HCT116 (cell line): ENCODE data around the gene KATNIP. TPM values are rescaled to one million over a fixed set of nuclear protein-coding genes. Genes with fewer than 3 reads are reported as not detected.

ENCODE experiments used
- ATAC-seq: fragments of 200-7000 bp; cut with Tn5 transposase; 2 replicates; pipeline ENCODE4 v1.9.1; 2020; ENCODE audit warnings: mild to moderate bottlenecking, moderate library complexity
- BruUV-seq: library from RNA; stranded (reverse); fragments of 400-500 nt; replicated peaks from 2 replicates; lab custom pipeline; 2021; lab: Mats Ljungman, UMichigan
- CTCF ChIA-PET: fragments of 300-600 bp; sonication (Branson Sonifier 250); formaldehyde crosslinking; loops from one replicate; lab custom pipeline; 2021; ENCODE audit warnings: antibody characterized with exemption; lab: Charles Lee
- POLR2A ChIA-PET: fragments of 300-600, 350-600 bp; sonication (Branson Sonifier 250); formaldehyde crosslinking; loops from one replicate; lab custom pipeline; 2021; ENCODE audit warnings: antibody characterized with exemption; lab: Charles Lee
- RAD21 ChIA-PET, 2 experiments: fragments of 300-600 bp; sonication (Branson Sonifier 250); formaldehyde crosslinking; loops; one replicate each; lab custom pipeline; 2023; ENCODE audit warnings: low total read pairs in 2 of 2; ENCODE audit not compliant: uncharacterized antibody in 2 of 2, unreplicated experiment in 2 of 2, low non-redundant PET in 1 of 2; lab: Charles Lee
- DNase-seq: peaks from one replicate; pipeline ENCODE4 v3.0.0-alpha.2; 2010; ENCODE audit warnings: low read depth, low spot score
- H2AFZ ChIP-seq: fragments of 200-600 bp; shearing (Covaris generic), sonication (generic); 2 replicates; pipeline ENCODE4 v1.6.1; 2017; ENCODE audit warnings: low read depth, mixed run types, mixed read lengths, antibody characterized with exemption, low read length; ENCODE audit not compliant: poor library complexity, severe bottlenecking
- H3K27ac ChIP-seq: 2 replicates; pipeline ENCODE4 v1.5.1; 2012; ENCODE audit warnings: low read depth, low read length
- H3K27me3 ChIP-seq: fragments of 200-600 bp; sonication (generic); 2 replicates; pipeline ENCODE4 v1.6.1; 2016; ENCODE audit warnings: mixed run types, low read length, mixed read lengths; ENCODE audit not compliant: insufficient read depth
- H3K36me3 ChIP-seq, 2 experiments: fragments of 200-500 bp in 1 of 2; fragments of 200-600 bp in 1 of 2; sonication (Bioruptor generic) in 1 of 2; sonication (generic) in 1 of 2; 2 replicates each; pipeline versions ENCODE4 v1.5.1 to v1.6.1; 2014 to 2016; ENCODE audit warnings: low read length in 2 of 2, inconsistent platforms in 1 of 2, mixed read lengths in 1 of 2, mixed run types in 1 of 2; ENCODE audit not compliant: insufficient read depth in 2 of 2, control insufficient read depth in 1 of 2
- H3K4me1 ChIP-seq, 2 experiments: fragments of 200-600 bp in 1 of 2; sonication (generic) in 1 of 2; 2 replicates each; pipeline versions ENCODE4 v1.5.1 to v1.6.1; 2012 to 2017; ENCODE audit warnings: low read length in 2 of 2, inconsistent platforms in 1 of 2, mild to moderate bottlenecking in 1 of 2, mixed read lengths in 1 of 2, mixed run types in 1 of 2, moderate library complexity in 1 of 2; ENCODE audit not compliant: insufficient read depth in 2 of 2, control insufficient read depth in 1 of 2
- H3K4me2 ChIP-seq: fragments of 200-600 bp; sonication (generic); 2 replicates; pipeline ENCODE4 v1.6.1; 2017; ENCODE audit warnings: mixed run types, low read length, mixed read lengths
- H3K4me3 ChIP-seq, 2 experiments: fragments of 200-600 bp in 1 of 2; sonication (generic) in 1 of 2; replicated peaks in 1 of 2; 2 replicates each; pipeline ENCODE4 v1.5.1; 2011 to 2016; ENCODE audit warnings: low read length in 2 of 2, control low read depth in 1 of 2, low read depth in 1 of 2, mild to moderate bottlenecking in 1 of 2, mixed read lengths in 1 of 2, mixed run types in 1 of 2
- H3K79me2 ChIP-seq: fragments of 200-600 bp; sonication (generic); 2 replicates; pipeline ENCODE4 v1.6.1; 2017; ENCODE audit warnings: mild to moderate bottlenecking, mixed run types, low read length, moderate library complexity, mixed read lengths; ENCODE audit not compliant: insufficient read depth
- H3K9ac ChIP-seq: fragments of 200-600 bp; sonication (generic); 2 replicates; pipeline ENCODE4 v1.6.1; 2016; ENCODE audit warnings: low read length, mixed read lengths
- H3K9me2 ChIP-seq: fragments of 200-600 bp; sonication (generic), shearing (Covaris generic); 2 replicates; pipeline ENCODE4 v1.6.1; 2017; ENCODE audit warnings: mixed run types, mild to moderate bottlenecking, moderate library complexity; ENCODE audit not compliant: insufficient read depth
- H3K9me3 ChIP-seq, 2 experiments: fragments of 200-500 bp in 1 of 2; fragments of 200-600 bp in 1 of 2; sonication (Bioruptor generic) in 1 of 2; sonication (generic) in 1 of 2; 2 replicates each; pipeline ENCODE4 v1.6.1; 2014 to 2017; ENCODE audit warnings: low read length in 2 of 2, mixed read lengths in 2 of 2, inconsistent platforms in 1 of 2, low read depth in 1 of 2, mild to moderate bottlenecking in 1 of 2, mixed run types in 1 of 2, moderate library complexity in 1 of 2; ENCODE audit not compliant: control insufficient read depth in 1 of 2, insufficient read depth in 1 of 2
- H4K20me1 ChIP-seq: fragments of 200-600 bp; sonication (generic), shearing (Covaris generic); 2 replicates; pipeline ENCODE4 v1.6.1; 2017; ENCODE audit warnings: mixed run types, mild to moderate bottlenecking, moderate library complexity; ENCODE audit not compliant: insufficient read depth
- CEBPB ChIP-seq: IDR thresholded peaks from 2 replicates; pipeline ENCODE4 v1.6.1; 2012; ENCODE audit warnings: low read depth
- EGR1 ChIP-seq: IDR thresholded peaks from 2 replicates; pipeline ENCODE4 v1.6.1; 2012; ENCODE audit warnings: low read depth
- EZH2 ChIP-seq: fragments of 200-600 bp; sonication (generic); IDR thresholded peaks from 2 replicates; pipeline ENCODE4 v1.6.1; 2017; ENCODE audit warnings: antibody characterized with exemption, mixed run types
- EZH2phosphoT487 ChIP-seq: fragments of 200-600 bp; IDR thresholded peaks from 2 replicates; pipeline ENCODE4 v1.6.1; 2018; ENCODE audit warnings: antibody characterized with exemption, borderline replicate concordance
- FOSL1 ChIP-seq: IDR thresholded peaks from 2 replicates; pipeline ENCODE4 v1.6.1; 2012; ENCODE audit warnings: low read depth
- MAX ChIP-seq: IDR thresholded peaks from 2 replicates; pipeline ENCODE4 v1.6.1; 2012
- RAD21 ChIP-seq: IDR thresholded peaks from 2 replicates; pipeline ENCODE4 v1.6.1; 2012; ENCODE audit warnings: low read depth, mild to moderate bottlenecking
- SIN3A ChIP-seq: IDR thresholded peaks from 2 replicates; pipeline ENCODE4 v1.6.1; 2012; ENCODE audit warnings: low read depth
- SP1 ChIP-seq: IDR thresholded peaks from 2 replicates; pipeline ENCODE4 v1.6.1; 2012; ENCODE audit warnings: low read depth
- SRF ChIP-seq: IDR thresholded peaks from 2 replicates; pipeline ENCODE4 v1.6.1; 2012; ENCODE audit warnings: low read depth
- YY1 ChIP-seq: IDR thresholded peaks from 2 replicates; pipeline ENCODE4 v1.6.1; 2011; ENCODE audit warnings: low read length, low read depth, moderate library complexity, mild to moderate bottlenecking; ENCODE audit not compliant: insufficient replicate concordance; ENCODE audit errors: extremely low read depth
- ZFX ChIP-seq: fragments of 450-650 bp; IDR thresholded peaks from 2 replicates; pipeline ENCODE4 v1.6.1; 2017
- ZNF274 ChIP-seq: fragments of 200-500 bp; sonication (Bioruptor generic); IDR thresholded peaks from 2 replicates; pipeline ENCODE4 v1.6.1; 2014; ENCODE audit warnings: mild to moderate bottlenecking, low read depth, low read length, inconsistent platforms
- intact Hi-C: fragments of 100-400 bp; cut with micrococcal nuclease; formaldehyde crosslinking; loops from 2 replicates; pipeline ENCODE4 v1.10.0; 2022
- total RNA-seq: library from RNA; stranded (reverse); gene quantifications from one replicate; pipeline ENCODE4 v1.2.1, GENCODE V29; 2021; ENCODE audit not compliant: unreplicated experiment

Gene KATNIP
- total RNA-seq, 1 experiment from 2014 or later: 23.8 TPM

GRCh38 chr16:27531826-27532800 is 17.8 kb upstream of the KATNIP start:
- ChIA-PET CTCF (no interaction called here), POLR2A (no interaction called here), RAD21 (no interaction called here)
- H3K4me3 ChIP-seq: no peak overlapping the region
- no peak for TF ChIP-seq RAD21
- TF ChIP-seq SRF: no peak
- no peak for TF ChIP-seq EGR1
- TF ChIP-seq ZFX: no peak
- TF ChIP-seq EZH2phosphoT487: no peak
- TF ChIP-seq MAX: no peak
- no peak for TF ChIP-seq SP1
- no peak for TF ChIP-seq YY1
- TF ChIP-seq ZNF274: no peak
- no peak for TF ChIP-seq FOSL1
- TF ChIP-seq SIN3A: no peak
- no peak for TF ChIP-seq CEBPB
- TF ChIP-seq EZH2: no peak
- H3K9ac ChIP-seq: no peak overlapping the region
- no peak overlapping the region for H3K4me2 ChIP-seq
- H3K9me2 ChIP-seq: no peaks in the 10 kb centered on the region
- no peak for ATAC-seq
- intact Hi-C loops: no loop called here
- H4K20me1 ChIP-seq: no peaks in the 10 kb centered on the region
- H3K9me3 ChIP-seq: no peaks in the 10 kb centered on the region
- no peaks in the 10 kb centered on the region for H3K79me2 ChIP-seq
- DNase-seq: no peak
- H2AFZ ChIP-seq: no peak overlapping the region
- H3K27me3 ChIP-seq: no peaks in the 10 kb centered on the region
- H3K27ac ChIP-seq: no peak overlapping the region
- H3K4me1 ChIP-seq: no peaks in the 10 kb centered on the region
- H3K36me3 ChIP-seq: peaks cover 50 to 63% of the 10 kb centered on the region in 2 experiments
- no TSS peak for BruUV-seq
